ENCODE measurements around the gene SUN3. TPM values are rescaled to one million over a fixed set of nuclear protein-coding genes. Genes with fewer than 3 reads are reported as not detected.

Gene SUN3
- total RNA-seq, 1 experiment from 2014 or later, result not detected

GRCh38 chr7:47948141-47948790, 80.6 kb downstream of the SUN3 start, which contains the start of gene PKD1L1:
Gene PKD1L1, minus strand, starts transcription at chr7:47948466. Its CDS starts 26 bp downstream, at chr7:47948440.
- H3K27ac Mint-ChIP-seq, result no peak within 1 kb of the TSS
- no peaks in the 10 kb centered on the region for H3K79me1 ChIP-seq (ENCODE audit: insufficient read depth, low read depth, low read length, poor library complexity, severe bottlenecking)
- no peak within 1 kb of the TSS for H3K27ac ChIP-seq (ENCODE audit: insufficient read length, low read depth, low read length)

More at GRCh38 chr7:47948141-47948790, 80.6 kb downstream of the SUN3 start, which contains the start of gene PKD1L1:
- Mint-ChIP-seq H3K9me3 (no peaks in the 10 kb centered on the region), H3K4me3 (no peak within 1 kb of the TSS), H3K4me1 (peaks cover 27 to 36% of the 10 kb centered on the region in 2 experiments), H3K36me3 (ENCODE audit: insufficient read depth in 1 of 3, low read depth in 3 of 3) (no peaks in the 10 kb centered on the region), H3K27me3 (ENCODE audit: low read depth) (no peaks in the 10 kb centered on the region; the same call in 1 of the 2 replicates)
- Histone ChIP-seq H3K18ac (ENCODE audit: insufficient read length, low read depth, low read length) (no peak within 1 kb of the TSS), H3T11ph (ENCODE audit: low read length) (no peak within 1 kb of the TSS), H2BK120ac (ENCODE audit: low read depth, low read length, poor library complexity, severe bottlenecking) (no peak within 1 kb of the TSS), H2BK15ac (ENCODE audit: low read depth, low read length) (no peak within 1 kb of the TSS), H3K56ac (ENCODE audit: insufficient read length, low read depth, low read length) (no peak within 1 kb of the TSS), H2BK12ac (ENCODE audit: insufficient read length, low read depth, low read length) (no peak within 1 kb of the TSS), H2AK5ac (ENCODE audit: insufficient read length, low read length) (no peak within 1 kb of the TSS), H4K8ac (replicated peaks; ENCODE audit: insufficient read length, low read depth, low read length) (no peak within 1 kb of the TSS), H2AFZ (ENCODE audit: low read length) (no peak within 1 kb of the TSS), H3K27me3 (ENCODE audit: insufficient read depth, low read length) (no peaks in the 10 kb centered on the region), H3K4me2 (ENCODE audit: insufficient read depth, insufficient read length, low read length) (no peak within 1 kb of the TSS), H3K23me2 (ENCODE audit: insufficient read length, low read depth, low read length, poor library complexity, severe bottlenecking) (no peaks in the 10 kb centered on the region), H2BK5ac (ENCODE audit: insufficient read length, low read length) (no peak within 1 kb of the TSS), H4K20me1 (ENCODE audit: control insufficient read depth, insufficient read depth, insufficient read length) (no peaks in the 10 kb centered on the region), H3K9me3 (ENCODE audit: control insufficient read depth, low read depth, low read length) (no peaks in the 10 kb centered on the region), H3K79me2 (ENCODE audit: insufficient read depth, low read length) (no peaks in the 10 kb centered on the region), H4K5ac (ENCODE audit: insufficient read length, low read depth, low read length) (no peak within 1 kb of the TSS), H3K9ac (ENCODE audit: extremely low read depth, insufficient read length, low read length) (no peak within 1 kb of the TSS), H2BK20ac (ENCODE audit: low read depth, low read length, poor library complexity, severe bottlenecking) (no peak within 1 kb of the TSS), H4K91ac (ENCODE audit: insufficient read length, low read depth, low read length) (no peak within 1 kb of the TSS), H3K4me1 (ENCODE audit: insufficient read depth, low read length) (peaks cover 3% of the 10 kb centered on the region; the same call in 1 of the 2 replicates), H3K14ac (ENCODE audit: insufficient read depth, low read length) (no peak within 1 kb of the TSS), H3K23ac (ENCODE audit: insufficient read length, low read depth, low read length) (no peak within 1 kb of the TSS), H3K4ac (ENCODE audit: low read depth, low read length) (no peak within 1 kb of the TSS)
- TF ChIP-seq, protein P1, sequence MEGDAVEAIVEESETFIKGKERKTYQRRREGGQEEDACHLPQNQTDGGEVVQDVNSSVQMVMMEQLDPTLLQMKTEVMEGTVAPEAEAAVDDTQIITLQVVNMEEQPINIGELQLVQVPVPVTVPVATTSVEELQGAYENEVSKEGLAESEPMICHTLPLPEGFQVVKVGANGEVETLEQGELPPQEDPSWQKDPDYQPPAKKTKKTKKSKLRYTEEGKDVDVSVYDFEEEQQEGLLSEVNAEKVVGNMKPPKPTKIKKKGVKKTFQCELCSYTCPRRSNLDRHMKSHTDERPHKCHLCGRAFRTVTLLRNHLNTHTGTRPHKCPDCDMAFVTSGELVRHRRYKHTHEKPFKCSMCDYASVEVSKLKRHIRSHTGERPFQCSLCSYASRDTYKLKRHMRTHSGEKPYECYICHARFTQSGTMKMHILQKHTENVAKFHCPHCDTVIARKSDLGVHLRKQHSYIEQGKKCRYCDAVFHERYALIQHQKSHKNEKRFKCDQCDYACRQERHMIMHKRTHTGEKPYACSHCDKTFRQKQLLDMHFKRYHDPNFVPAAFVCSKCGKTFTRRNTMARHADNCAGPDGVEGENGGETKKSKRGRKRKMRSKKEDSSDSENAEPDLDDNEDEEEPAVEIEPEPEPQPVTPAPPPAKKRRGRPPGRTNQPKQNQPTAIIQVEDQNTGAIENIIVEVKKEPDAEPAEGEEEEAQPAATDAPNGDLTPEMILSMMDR (conservative IDR thresholded peaks at IDR 0.05), result no peak
- no CpG with 5 or more reads among the region's 7 CpGs for WGBS (ENCODE audit: extremely low coverage, insufficient read length, low lambda C conversion rate)
- DNase-seq, result no peak
